Tibial nerve (tissue), 4 donors: Measurements from ENCODE around the gene UMAD1. TPM values are rescaled to one million over a fixed set of nuclear protein-coding genes. Genes with fewer than 3 reads are reported as not detected.

Experiments used
- DNase-seq, 2 donors: peaks; one replicate each; pipeline ENCODE4 v3.0.0-alpha.2; 2019; ENCODE audit warnings: low spot score in 2 of 2
- H3K27ac ChIP-seq, 4 donors: fragments of 200-600 bp; sonication (generic) in 3 of 4; one replicate each; pipeline ENCODE4 v1.5.1; 2017 to 2019; ENCODE audit warnings: mild to moderate bottlenecking in 1 of 4
- H3K27me3 ChIP-seq, 2 donors: fragments of 200-600 bp; sonication (generic) in 1 of 2; one replicate each; pipeline versions ENCODE4 v1.5.1 to v1.6.0; 2017 to 2019
- H3K36me3 ChIP-seq, 3 donors: fragments of 200-600 bp; sonication (generic); one replicate each; pipeline ENCODE4 v1.5.1; 2018 to 2019
- H3K4me1 ChIP-seq, 4 donors: fragments of 200-600 bp; sonication (generic) in 3 of 4; one replicate each; pipeline ENCODE4 v1.5.1; 2017 to 2019
- H3K4me3 ChIP-seq, 4 donors: fragments of 200-600 bp; sonication (generic) in 3 of 4; one replicate each; pipeline ENCODE4 v1.5.1; 2017 to 2019; ENCODE audit warnings: mild to moderate bottlenecking in 1 of 4, moderate library complexity in 1 of 4
- H3K9me3 ChIP-seq, 4 donors: fragments of 200-600 bp; sonication (generic) in 3 of 4; one replicate each; pipeline ENCODE4 v1.5.1; 2017 to 2019
- EP300 ChIP-seq, 2 donors: sonication (generic); formaldehyde crosslinking; IDR thresholded peaks; one replicate each; pipeline ENCODE4 v1.6.1; 2017; ENCODE audit warnings: antibody characterized with exemption in 2 of 2, mild to moderate bottlenecking in 1 of 2
- POLR2A ChIP-seq, 2 donors: fragments of 450-650 bp; IDR thresholded peaks; one replicate each; pipeline ENCODE4 v1.6.1; 2017; ENCODE audit warnings: antibody characterized with exemption in 2 of 2, mild to moderate bottlenecking in 2 of 2, moderate library complexity in 2 of 2
- WGBS, 2 donors: methylation state at CpG; one replicate each; pipeline ENCODE4 v1.1.5; 2018; 5-methylcytosine and 5-hydroxymethylcytosine counted together
- total RNA-seq, 4 donors: library from RNA; depleted of rRNA; stranded (reverse); fragments of >200 nt; gene quantifications; one replicate each; pipeline ENCODE4 v1.1.0, GENCODE V29; 2016
- TF ChIP-seq, protein P1 (sequence below), 5 experiments: fragments of 200-600 bp in 3 of 5; fragments of 450-650 bp in 2 of 5; sonication (generic) in 3 of 5; IDR thresholded peaks; one replicate each; pipeline ENCODE4 v1.5.1; 2016 to 2019; ENCODE audit warnings: antibody characterized with exemption in 5 of 5, mild to moderate bottlenecking in 3 of 5, moderate library complexity in 2 of 5

The UMAD1 gene
- total RNA-seq, 4 donors from 2014 or later = 6.0 to 14.9 (median 10.2) TPM

DNA sequence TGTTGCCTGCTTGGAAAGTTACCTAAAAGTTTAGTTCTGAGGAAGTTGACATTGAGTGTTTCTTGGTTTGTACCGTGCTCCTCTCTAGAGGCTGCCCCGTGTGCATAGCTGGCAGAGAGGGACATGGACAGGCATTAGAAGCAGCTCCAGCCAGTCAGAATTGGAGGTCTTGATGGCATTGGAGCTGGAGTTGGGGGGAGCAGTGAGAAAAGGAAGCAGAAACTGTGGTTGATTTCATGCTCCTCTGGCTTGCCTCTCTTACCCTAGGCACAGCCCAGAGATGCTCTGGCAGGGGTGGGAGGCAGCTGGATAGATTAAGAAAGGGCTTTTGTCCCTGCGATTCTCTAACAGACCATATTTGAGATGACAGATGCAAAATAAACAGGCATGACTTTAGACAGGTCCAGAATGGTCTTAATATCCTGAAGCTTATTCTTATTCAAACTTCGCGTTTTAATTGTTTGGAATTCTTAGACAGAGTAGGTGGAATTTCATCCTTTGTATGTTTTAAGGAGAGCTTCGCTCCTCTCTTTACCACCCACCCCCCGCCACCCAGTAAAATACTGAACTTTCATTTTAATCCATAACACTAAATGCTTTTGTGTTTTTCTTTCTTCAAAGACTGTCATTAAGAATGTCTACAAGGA, 254.6 kb downstream of the UMAD1 start:
- no peak overlapping the region for H3K4me3 ChIP-seq
- no peak overlapping the region for H3K27ac ChIP-seq
- H3K36me3 ChIP-seq = peaks cover 0 to 13% (median 0%) of the 10 kb centered on the region in 3 donors
- no peaks in the 10 kb centered on the region for H3K27me3 ChIP-seq
- H3K4me1 ChIP-seq = no peaks in the 10 kb centered on the region
- DNase-seq = no peak
- 63 to 65% methylated on average over 7 of the region's 7 CpGs for WGBS, 2 donors
- TF ChIP-seq EP300 (IDR thresholded peaks at IDR 0.05) (no peak), POLR2A (IDR thresholded peaks at IDR 0.05) (no peak)
- TF ChIP-seq, protein P1, sequence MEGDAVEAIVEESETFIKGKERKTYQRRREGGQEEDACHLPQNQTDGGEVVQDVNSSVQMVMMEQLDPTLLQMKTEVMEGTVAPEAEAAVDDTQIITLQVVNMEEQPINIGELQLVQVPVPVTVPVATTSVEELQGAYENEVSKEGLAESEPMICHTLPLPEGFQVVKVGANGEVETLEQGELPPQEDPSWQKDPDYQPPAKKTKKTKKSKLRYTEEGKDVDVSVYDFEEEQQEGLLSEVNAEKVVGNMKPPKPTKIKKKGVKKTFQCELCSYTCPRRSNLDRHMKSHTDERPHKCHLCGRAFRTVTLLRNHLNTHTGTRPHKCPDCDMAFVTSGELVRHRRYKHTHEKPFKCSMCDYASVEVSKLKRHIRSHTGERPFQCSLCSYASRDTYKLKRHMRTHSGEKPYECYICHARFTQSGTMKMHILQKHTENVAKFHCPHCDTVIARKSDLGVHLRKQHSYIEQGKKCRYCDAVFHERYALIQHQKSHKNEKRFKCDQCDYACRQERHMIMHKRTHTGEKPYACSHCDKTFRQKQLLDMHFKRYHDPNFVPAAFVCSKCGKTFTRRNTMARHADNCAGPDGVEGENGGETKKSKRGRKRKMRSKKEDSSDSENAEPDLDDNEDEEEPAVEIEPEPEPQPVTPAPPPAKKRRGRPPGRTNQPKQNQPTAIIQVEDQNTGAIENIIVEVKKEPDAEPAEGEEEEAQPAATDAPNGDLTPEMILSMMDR (IDR thresholded peaks at IDR 0.05) = no peak
- H3K9me3 ChIP-seq = no peaks in the 10 kb centered on the region

DNA sequence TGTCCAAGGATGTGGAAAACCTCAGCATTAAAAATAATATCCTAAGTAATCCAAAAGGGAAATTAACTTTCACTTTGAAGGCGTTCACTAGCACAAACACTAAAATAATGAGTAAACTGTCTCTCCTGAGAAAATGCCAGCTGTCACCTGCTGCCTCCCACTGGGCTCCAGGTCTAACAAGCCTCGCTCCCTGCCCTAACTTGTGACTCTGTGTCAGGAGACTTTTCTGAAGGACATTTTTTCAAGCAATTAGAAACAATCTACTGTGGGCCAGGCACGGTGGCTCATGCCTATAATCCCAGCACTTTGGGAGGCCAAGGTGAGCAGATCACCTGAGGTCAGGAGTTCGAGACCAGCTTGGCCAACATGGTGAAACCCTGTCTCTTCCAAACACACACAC, 255.2 kb downstream of the UMAD1 start:
- TF ChIP-seq, protein P1 (IDR thresholded peaks at IDR 0.05) = no peak
- no peak for TF ChIP-seq POLR2A (IDR thresholded peaks at IDR 0.05)
- no peak for TF ChIP-seq EP300 (IDR thresholded peaks at IDR 0.05)
- Histone ChIP-seq H3K27ac (no peak overlapping the region), H3K9me3 (no peaks in the 10 kb centered on the region), H3K27me3 (no peaks in the 10 kb centered on the region), H3K4me3 (no peak overlapping the region), H3K4me1 (no peaks in the 10 kb centered on the region), H3K36me3 (peaks cover 0 to 7% (median 0%) of the 10 kb centered on the region in 3 donors)
- no peak for DNase-seq
- 85 to 88% methylated on average over 3 to 4 of the region's 4 CpGs for WGBS, 2 donors

DNA sequence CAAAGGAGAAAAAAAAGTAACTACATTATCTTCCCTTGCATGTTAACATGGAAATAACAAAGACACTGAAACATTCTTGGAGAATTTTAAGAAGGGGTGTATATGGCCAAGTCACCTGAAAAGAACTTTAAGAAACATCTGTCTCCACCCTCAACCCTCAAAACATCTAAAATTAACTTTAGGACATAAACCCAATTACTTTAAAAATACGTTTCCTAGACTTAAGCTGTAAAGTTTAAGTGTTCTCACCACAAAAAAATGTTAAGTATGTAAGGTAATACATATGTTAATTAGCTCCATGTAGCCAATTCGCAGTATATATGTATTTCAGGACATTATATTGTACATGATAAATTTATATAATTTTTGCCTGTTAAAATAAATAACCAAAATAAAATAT, 257.0 kb downstream of the UMAD1 start:
- WGBS, 2 donors = 79 to 82% methylated on average over 2 of the region's 2 CpGs
- H3K27ac ChIP-seq = no peak overlapping the region
- H3K9me3 ChIP-seq = no peaks in the 10 kb centered on the region
- H3K36me3 ChIP-seq = peaks cover 0 to 2% (median 0%) of the 10 kb centered on the region in 3 donors
- no peaks in the 10 kb centered on the region for H3K4me1 ChIP-seq
- no peak for TF ChIP-seq EP300 (IDR thresholded peaks at IDR 0.05)
- TF ChIP-seq POLR2A (IDR thresholded peaks at IDR 0.05) = no peak
- TF ChIP-seq, protein P1 (IDR thresholded peaks at IDR 0.05) = no peak
- no peak for DNase-seq
- no peaks in the 10 kb centered on the region for H3K27me3 ChIP-seq
- no peak overlapping the region for H3K4me3 ChIP-seq

DNA sequence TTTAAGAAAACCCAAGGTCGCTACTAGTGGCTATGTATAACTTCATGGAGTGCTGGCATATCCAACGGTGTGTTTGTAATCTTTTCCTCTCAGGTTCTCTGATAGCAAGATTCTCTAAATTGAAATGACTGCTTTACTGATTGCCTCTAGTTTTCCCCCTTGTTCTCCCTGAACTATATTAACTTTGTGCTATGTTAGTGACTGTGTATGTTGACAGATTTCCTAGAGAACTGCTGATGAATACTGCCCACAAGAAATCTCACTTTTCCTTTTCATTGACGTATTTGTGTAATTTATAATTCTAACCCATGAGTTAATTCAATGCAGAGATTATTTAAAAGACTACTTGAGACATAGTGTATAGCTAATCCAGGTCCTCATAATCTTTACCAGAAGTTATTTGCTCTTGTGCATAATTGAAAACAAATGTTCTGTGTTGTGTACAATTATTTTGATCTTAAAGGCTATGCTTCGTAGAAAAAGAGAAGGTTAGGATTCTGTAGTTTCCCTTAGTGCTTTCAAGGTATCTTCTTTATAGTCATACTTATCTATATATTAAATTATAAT, 257.5 kb downstream of the UMAD1 start:
- Histone ChIP-seq H3K36me3 (no peaks in the 10 kb centered on the region), H3K4me1 (no peaks in the 10 kb centered on the region), H3K27ac (no peak overlapping the region), H3K9me3 (no peaks in the 10 kb centered on the region), H3K4me3 (no peak overlapping the region), H3K27me3 (no peaks in the 10 kb centered on the region)
- TF ChIP-seq POLR2A (IDR thresholded peaks at IDR 0.05) (no peak), EP300 (IDR thresholded peaks at IDR 0.05) (no peak)
- TF ChIP-seq, protein P1 (IDR thresholded peaks at IDR 0.05) = no peak
- WGBS, 2 donors = 69 to 87% methylated on average over 4 of the region's 4 CpGs
- DNase-seq = no peak

DNA sequence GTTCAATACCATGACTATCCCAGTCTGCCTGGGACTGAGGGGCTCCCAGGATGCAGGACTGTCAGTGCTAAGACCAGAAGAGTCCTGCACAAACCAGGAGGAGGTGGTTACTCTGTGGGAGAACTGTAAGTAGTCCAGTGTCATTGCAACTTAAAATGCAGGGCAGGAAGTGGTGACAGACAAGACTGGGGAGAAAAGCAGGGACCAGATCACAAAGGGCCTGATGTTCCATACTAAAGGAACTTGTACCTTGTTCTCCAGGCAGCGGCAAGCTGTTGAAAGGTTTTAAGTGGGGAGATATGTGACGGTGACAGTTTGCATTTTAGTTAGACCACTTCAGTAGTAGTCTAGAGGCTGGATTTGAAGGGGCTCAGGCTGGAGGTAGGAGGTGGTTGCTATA, 262.3 kb downstream of the UMAD1 start:
- WGBS, 2 donors = 96 to 97% methylated on average over 2 of the region's 2 CpGs

More for the DNA sequence above, 262.3 kb downstream of the UMAD1 start:
- no peaks in the 10 kb centered on the region for H3K36me3 ChIP-seq
- no peak overlapping the region for H3K4me3 ChIP-seq
- H3K27ac ChIP-seq = no peak overlapping the region
- H3K4me1 ChIP-seq = no peaks in the 10 kb centered on the region
- no peaks in the 10 kb centered on the region for H3K9me3 ChIP-seq
- DNase-seq = no peak
- TF ChIP-seq, protein P1 (IDR thresholded peaks at IDR 0.05) = no peak
- no peak for TF ChIP-seq POLR2A (IDR thresholded peaks at IDR 0.05)
- TF ChIP-seq EP300 (IDR thresholded peaks at IDR 0.05) = no peak
- no peaks in the 10 kb centered on the region for H3K27me3 ChIP-seq
